ENCODE measurements around the gene HMGCS2.

- TF ChIP-seq EP300 (IDR thresholded peaks at IDR 0.05) = no peak
- TF ChIP-seq, protein P1, sequence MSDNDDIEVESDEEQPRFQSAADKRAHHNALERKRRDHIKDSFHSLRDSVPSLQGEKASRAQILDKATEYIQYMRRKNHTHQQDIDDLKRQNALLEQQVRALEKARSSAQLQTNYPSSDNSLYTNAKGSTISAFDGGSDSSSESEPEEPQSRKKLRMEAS (IDR thresholded peaks at IDR 0.05) = 0 out of 2 replicates have a peak, but pooled peaks have one; percentile 3
- TF ChIP-seq REST (IDR thresholded peaks at IDR 0.05) = no peak
- TF ChIP-seq ELK1 (IDR thresholded peaks at IDR 0.05; ENCODE audit: low read depth, low read length) = no peak
- TF ChIP-seq, protein P2, sequence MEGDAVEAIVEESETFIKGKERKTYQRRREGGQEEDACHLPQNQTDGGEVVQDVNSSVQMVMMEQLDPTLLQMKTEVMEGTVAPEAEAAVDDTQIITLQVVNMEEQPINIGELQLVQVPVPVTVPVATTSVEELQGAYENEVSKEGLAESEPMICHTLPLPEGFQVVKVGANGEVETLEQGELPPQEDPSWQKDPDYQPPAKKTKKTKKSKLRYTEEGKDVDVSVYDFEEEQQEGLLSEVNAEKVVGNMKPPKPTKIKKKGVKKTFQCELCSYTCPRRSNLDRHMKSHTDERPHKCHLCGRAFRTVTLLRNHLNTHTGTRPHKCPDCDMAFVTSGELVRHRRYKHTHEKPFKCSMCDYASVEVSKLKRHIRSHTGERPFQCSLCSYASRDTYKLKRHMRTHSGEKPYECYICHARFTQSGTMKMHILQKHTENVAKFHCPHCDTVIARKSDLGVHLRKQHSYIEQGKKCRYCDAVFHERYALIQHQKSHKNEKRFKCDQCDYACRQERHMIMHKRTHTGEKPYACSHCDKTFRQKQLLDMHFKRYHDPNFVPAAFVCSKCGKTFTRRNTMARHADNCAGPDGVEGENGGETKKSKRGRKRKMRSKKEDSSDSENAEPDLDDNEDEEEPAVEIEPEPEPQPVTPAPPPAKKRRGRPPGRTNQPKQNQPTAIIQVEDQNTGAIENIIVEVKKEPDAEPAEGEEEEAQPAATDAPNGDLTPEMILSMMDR (IDR thresholded peaks at IDR 0.05) = no peak
- no peak for TF ChIP-seq POLR2A (IDR thresholded peaks at IDR 0.05; ENCODE audit: low read length)
These were observed 56.8 kb downstream of the HMGCS2 start, which contains the start of gene PHGDH for GRCh38 chr1:119711804-119712341.

All from A549 (cell line).